NCI-H345 treated with DMSO at 0.1 percent for 48 hours (cell line): Measurements from ENCODE around the gene EFNA5.
A peak's percentile ranks its signal among the peaks of the same experiment; 100 is the strongest.

Source experiments
- DNase-seq: peaks from one replicate; lab custom pipeline; 2025; ENCODE audit not compliant: unreplicated experiment; lab: John Stamatoyannopoulos, UW

EFNA5 gene

GRCh38 chr5:107572715-107573368 is 97.9 kb downstream of the EFNA5 start:
- DNase-seq = no peak

GRCh38 chr5:107571621-107572536 is 98.9 kb downstream of the EFNA5 start:
- DNase-seq = peak; percentile 82

DNA sequence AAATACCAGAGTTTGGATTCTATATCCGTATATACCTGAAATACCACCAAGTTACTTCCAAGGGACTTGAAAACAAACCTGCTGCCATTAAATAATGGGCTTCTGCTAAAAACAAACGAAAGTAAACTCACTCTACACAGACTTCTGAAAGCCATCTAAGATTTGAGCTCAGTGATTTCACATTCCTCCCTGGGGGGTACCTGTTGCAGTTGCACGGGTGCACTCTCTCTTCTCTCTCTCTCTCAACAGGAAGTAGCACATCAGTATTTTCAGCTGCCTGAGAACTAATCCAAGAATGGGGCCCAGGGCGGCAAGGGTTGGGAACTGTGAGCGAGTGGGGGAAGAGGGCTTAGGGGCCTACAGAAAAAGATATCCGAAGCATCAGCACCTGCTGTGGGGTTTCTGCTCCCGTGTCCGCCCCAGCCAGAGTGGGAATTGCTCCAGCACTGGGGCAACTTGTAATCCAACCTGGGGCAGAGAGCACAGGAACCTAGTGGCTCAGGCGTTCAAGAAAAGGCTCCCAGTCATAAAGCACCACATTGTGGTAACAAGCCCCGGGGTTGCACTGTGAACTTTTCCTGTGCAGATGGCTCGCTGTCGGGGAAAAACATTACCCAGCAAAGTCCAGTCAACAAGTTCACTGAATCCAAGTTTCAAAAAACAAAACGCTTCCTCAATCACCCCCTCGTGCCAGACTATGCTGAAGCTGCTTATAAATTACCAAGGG is 99.8 kb downstream of the EFNA5 start:
- DNase-seq = no peak

GRCh38 chr5:107570181-107570580 is 100.6 kb downstream of the EFNA5 start:
- no peak for DNase-seq

GRCh38 chr5:107567901-107568671 is 102.7 kb downstream of the EFNA5 start:
- peak; percentile 23 for DNase-seq

DNA sequence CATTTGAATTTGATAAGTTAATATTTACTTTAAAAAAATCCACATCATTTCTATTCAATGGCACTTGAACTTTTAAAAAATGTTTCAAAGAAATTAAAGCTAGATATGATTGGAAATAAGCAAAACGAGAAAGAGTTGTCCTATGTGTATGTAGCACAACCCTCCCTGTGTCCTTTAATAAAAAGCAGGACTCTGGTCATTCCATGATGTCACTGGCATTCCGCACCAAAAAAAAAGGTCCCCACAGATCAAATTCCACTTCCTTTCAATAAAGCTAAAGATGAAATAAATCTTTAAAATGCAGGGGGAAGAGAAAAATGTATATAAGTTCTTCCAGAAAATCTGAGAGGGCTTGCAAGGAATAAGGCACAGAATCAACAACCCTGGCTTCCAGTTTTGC is 103.8 kb downstream of the EFNA5 start:
- no peak for DNase-seq

DNA sequence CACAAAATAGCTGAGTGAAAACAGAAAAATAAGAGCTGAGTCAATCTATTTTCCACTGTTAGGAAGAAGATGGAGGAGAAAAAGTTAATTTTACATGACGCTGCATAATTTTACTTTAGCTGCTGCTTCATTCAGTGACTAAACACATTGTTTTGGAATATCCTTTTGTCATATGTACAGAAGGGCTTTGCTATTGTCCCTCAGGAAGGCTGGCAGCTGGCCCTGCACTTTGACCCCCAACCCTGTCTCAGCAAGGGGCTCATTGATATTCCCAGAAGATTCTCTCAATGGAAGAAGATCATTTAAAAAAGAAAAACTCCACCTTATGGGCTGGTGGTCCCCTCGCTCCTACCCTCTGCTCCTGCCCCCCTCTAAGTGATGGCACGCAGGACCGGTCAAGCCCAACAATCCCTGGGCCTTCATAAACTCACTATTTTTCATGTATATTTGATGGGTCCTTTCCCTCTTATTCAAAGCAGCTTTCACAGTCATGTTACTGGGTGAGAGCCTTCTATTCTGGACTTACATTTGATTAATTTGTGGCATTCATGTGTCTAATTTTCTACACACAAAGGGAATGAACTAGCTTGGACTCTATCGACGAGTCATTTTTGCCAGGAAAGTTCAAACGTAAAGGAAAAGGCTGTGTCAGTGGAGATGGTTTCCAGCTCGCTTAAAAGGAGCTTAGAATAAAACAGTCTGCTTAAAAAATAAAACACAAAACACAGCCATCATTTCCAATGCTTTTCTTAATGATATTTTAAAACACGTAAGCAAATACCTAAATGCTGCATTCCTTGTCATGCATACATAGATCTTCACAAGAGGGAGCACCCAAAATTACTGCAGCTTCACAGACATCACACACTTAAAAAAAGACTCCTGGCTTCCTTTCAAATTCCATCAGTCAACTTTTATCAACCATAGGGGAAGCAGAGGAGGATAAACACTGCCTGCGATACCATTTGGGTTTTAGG is 104.7 kb downstream of the EFNA5 start:
- DNase-seq = no peak

- DNase-seq = no peak
Observed at GRCh38 chr5:107564931-107565372, 105.8 kb downstream of the EFNA5 start.

DNA sequence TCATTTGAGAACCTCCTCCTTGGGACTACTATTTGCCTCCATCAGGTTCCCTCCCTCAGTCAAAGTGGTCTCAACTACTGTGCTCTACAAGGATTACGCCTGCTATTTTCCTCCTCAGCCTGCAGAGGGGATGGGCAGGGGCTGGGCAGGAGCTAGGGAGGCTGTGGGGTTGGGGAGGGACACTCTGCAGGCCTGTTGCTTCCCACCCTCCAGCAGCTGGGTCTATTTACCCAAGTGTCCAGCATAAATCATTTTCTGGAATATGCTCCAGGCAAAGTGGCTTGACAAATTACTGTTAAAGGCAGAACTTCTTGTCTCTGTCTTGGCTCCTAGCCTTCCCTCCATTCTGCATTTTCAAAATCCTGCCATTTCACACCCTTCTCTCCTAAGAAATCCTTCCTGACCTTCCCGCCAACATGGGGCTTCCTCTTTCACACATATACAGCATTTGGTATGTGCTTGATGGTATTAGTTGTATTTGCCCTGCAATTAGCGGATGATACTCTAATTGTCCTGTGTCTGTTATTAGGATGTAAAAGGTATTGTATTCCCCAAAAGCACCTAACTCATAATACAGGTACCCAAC is 106.7 kb downstream of the EFNA5 start:
- no peak for DNase-seq

DNA sequence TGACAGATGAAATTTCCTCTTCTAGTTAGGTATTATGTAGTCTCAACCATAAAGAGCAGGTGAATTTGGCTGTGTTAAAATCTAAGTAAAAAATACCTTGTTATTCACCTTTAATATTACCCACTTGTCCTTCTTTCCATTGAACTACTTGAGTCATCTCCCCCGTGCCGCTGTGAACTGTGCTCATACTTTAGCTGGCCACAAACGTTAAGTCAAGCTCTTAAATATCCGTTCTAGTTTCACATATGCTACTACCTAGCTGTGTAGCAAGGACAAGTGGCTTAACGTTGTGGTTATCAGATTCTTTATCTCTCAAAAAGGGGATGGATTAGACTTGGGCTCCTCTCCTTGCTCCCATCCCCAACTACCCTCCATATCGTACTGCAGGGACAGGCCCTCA is 110.4 kb downstream of the EFNA5 start:
- no peak for DNase-seq

DNA sequence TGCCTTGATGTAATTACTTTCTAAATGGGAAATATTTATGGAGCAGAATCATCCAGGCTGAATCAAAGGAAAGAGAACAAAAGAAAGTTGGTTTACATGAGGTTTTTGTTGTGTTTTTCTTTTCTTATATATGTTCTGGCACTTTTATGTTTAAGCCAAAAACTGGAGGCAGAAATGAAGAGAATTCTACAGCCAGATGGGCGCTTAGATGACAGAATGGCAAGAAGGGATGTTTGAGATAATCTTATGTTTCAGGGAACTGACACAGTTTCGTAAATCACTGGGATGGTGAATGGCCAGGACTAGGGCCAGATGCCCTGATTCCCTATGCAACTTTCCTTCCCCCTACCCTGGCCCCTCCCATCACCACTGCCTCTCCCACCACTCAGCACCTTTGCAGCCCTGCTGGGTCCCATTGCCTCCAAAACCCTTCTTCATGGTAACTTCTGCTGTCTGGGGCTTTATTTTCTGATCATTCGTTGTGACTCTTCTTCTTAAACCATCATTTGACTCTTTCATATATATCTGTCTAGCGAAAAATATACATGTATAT is 111.8 kb downstream of the EFNA5 start:
- DNase-seq = no peak

GRCh38 chr5:107557051-107557658 is 113.6 kb downstream of the EFNA5 start:
- no peak for DNase-seq

DNA sequence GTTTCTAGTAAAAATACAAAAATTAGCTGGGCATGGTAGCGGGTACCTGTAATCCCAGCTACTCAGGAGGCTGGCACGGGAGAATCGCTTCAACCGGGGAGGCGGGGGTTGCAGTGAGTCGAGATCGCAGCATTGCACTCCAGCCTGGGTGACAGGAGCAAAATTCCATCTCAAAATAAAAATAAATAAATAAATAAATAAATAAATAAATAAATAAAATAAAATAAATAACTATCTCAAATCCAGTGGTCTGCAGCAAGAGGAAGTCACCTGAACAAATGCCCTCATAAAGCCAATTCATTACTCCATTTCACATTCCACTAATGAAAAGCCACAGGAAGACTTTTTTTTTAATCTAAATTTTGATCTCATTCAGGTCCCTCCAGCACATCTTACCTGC is 114.2 kb downstream of the EFNA5 start:
- no peak for DNase-seq

DNA sequence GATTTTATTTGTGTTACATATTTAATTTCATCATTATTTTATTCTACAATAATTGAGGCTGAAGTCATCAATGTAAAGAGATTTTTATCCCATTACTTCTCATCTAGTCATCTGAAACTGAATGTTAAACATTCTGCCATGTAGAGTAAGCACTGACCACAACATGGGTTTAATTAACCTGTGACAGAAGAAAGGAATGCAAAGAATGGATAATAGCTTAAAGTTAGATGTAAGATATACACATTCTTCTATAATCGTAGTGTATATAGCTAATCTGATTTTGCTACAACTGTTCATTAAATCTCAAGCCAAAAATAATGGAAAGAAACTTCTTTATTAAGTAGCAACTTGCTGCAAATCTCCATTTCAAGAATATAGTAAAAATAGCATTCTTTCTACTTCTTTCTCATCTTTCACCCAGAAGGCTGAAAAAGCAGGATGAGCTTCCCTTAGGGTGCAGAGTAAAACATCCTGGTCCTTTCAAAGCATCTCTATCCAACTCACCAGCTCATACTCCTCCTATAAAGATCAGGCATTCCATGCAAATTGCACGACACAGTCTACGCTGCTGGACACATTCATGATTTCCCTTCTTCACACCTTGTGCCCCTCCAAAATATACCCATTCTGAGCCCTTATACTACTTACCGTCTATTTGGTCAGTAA is 115.2 kb downstream of the EFNA5 start:
- no peak for DNase-seq

- DNase-seq = no peak
Observed at GRCh38 chr5:107554776-107555424, 115.8 kb downstream of the EFNA5 start.

DNA sequence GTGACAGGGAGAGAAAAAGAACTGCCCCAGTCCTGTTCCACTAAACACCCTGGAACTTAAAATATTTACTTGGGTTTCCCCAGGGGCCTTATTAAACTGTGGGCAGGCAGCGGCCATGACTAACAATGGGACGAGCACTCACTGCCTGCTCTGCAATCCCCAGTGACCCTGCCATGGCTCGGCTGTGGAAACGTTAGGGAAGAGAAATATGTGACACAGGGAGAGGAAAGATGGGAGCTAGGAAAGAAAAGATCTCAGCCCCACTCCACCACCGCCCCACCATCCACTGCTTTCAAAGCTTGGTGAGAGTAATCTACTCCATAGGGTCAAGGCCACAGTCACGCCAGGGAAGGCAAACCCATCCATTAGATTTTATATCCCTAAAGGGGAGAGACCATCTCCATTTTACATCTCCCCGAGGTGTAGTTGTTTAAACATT is 117.6 kb downstream of the EFNA5 start:
- DNase-seq = no peak

GRCh38 chr5:107551088-107551487 is 119.6 kb downstream of the EFNA5 start:
- no peak for DNase-seq

DNA sequence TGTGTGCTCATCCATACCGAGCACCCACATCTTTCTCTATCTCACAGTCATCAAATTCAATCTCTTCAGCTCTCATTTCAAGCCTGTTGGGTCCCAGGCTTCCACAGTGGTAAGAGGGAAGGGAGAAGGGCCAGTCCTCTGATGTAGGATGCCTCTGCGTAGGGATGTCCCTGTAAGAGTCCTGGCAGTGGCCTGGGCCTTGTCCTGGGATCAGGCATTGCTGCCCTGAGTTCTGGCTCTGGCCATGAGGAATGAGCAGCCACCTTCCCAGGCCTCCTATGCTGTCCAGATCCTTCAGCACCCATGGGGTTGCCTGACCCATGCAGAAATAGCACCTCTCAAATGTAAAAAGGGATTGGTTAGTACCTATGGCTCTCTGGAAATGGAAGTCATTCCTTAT is 121.2 kb downstream of the EFNA5 start:
- no peak for DNase-seq
